Activated CD4-positive, alpha-beta T cell treated with anti-CD3 and anti-CD28 coated beads for 4 hours (primary cell): ENCODE data around the gene TTC39C.
"Not testable (repeated sequence)": the region's sequence is repeated elsewhere in the genome, so short reads cannot be mapped to it uniquely, and the experiment has no call there.

Source experiments
- DNase-seq, 2 donors: peaks; one replicate each; pipeline ENCODE4 v3.0.0-alpha.2; 2020

The TTC39C gene

GRCh38 chr18:24055009-24055804 lies 40.7 kb downstream of the TTC39C start:
- no peak for DNase-seq

GRCh38 chr18:24055878-24056277 lies 41.3 kb downstream of the TTC39C start:
- DNase-seq, result no peak

GRCh38 chr18:24056506-24056905 lies 42.0 kb downstream of the TTC39C start:
- DNase-seq, result no peak

GRCh38 chr18:24057804-24058203 lies 43.2 kb downstream of the TTC39C start:
- DNase-seq, result no peak

GRCh38 chr18:24059385-24059784 lies 44.8 kb downstream of the TTC39C start:
- DNase-seq, result not testable (repeated sequence)

GRCh38 chr18:24060644-24061043 lies 46.1 kb downstream of the TTC39C start:
- no peak for DNase-seq

- DNase-seq, result peak; percentile 18 to 46
These were observed 48.7 kb downstream of the TTC39C start for GRCh38 chr18:24063121-24063731.

GRCh38 chr18:24064391-24065100 lies 50.0 kb downstream of the TTC39C start:
- no peak for DNase-seq

- no peak for DNase-seq
These were observed 51.4 kb downstream of the TTC39C start for GRCh38 chr18:24065906-24066305.

- DNase-seq, result no peak
These were observed 54.6 kb downstream of the TTC39C start for GRCh38 chr18:24068945-24069693.

GRCh38 chr18:24071029-24071428 lies 56.5 kb downstream of the TTC39C start:
- DNase-seq, result no peak

- no peak for DNase-seq
These were observed 57.2 kb downstream of the TTC39C start for GRCh38 chr18:24071779-24072178.

- no peak for DNase-seq
These were observed 58.2 kb downstream of the TTC39C start for GRCh38 chr18:24072743-24073142.

- DNase-seq, result no peak
These were observed 59.2 kb downstream of the TTC39C start for GRCh38 chr18:24073791-24074190.

- not testable (repeated sequence) for DNase-seq
These were observed 60.2 kb downstream of the TTC39C start for GRCh38 chr18:24074757-24075156.

- peak; percentile 74 to 77 for DNase-seq
These were observed 61.4 kb downstream of the TTC39C start for GRCh38 chr18:24075767-24076597.

- DNase-seq, result no peak
These were observed 62.4 kb downstream of the TTC39C start for GRCh38 chr18:24076950-24077349.

GRCh38 chr18:24078391-24078790 lies 63.8 kb downstream of the TTC39C start:
- no peak for DNase-seq

GRCh38 chr18:24080861-24081260 lies 66.3 kb downstream of the TTC39C start:
- no peak for DNase-seq

- DNase-seq, result no peak
These were observed 69.0 kb downstream of the TTC39C start for GRCh38 chr18:24083550-24083949.

GRCh38 chr18:24086082-24086481 lies 71.5 kb downstream of the TTC39C start:
- DNase-seq, result no peak

- DNase-seq, result no peak
These were observed 74.5 kb downstream of the TTC39C start for GRCh38 chr18:24089076-24089475.
